Measurements from ENCODE around the gene DLGAP1.
A peak's percentile ranks its signal among the peaks of the same experiment; 100 is the strongest.

Gene DLGAP1

DNA sequence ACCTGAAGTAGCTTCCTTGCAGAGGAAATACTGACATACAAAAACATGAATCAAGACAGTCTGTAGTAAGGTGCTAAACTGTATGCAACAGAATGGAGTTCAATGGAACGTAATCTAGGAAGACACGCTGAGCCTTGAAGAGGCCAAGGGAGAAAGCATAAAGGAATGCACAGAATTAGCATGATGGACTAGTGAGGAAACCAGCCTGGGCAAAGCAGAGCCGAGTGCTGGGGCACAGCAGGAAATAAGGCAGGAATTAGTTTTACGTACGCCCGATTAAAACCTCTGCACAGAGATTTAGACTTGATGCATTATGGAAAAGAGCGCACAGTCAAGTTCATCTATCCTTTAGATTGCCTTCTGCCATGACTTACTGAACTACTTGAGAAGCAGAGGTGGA, 200.3 kb downstream of the DLGAP1 start:
- no peaks in the 10 kb centered on the region for H3K36me3 Mint-ChIP-seq (ENCODE audit: low read depth)
- no peak for DNase-seq
- H3K9me3 Mint-ChIP-seq = no peaks in the 10 kb centered on the region
- no peak overlapping the region for H3K27ac Mint-ChIP-seq
- H3K4me3 Mint-ChIP-seq = no peak overlapping the region
- H3K4me1 Mint-ChIP-seq = peaks cover 5% of the 10 kb centered on the region
- TF ChIP-seq, protein P1, sequence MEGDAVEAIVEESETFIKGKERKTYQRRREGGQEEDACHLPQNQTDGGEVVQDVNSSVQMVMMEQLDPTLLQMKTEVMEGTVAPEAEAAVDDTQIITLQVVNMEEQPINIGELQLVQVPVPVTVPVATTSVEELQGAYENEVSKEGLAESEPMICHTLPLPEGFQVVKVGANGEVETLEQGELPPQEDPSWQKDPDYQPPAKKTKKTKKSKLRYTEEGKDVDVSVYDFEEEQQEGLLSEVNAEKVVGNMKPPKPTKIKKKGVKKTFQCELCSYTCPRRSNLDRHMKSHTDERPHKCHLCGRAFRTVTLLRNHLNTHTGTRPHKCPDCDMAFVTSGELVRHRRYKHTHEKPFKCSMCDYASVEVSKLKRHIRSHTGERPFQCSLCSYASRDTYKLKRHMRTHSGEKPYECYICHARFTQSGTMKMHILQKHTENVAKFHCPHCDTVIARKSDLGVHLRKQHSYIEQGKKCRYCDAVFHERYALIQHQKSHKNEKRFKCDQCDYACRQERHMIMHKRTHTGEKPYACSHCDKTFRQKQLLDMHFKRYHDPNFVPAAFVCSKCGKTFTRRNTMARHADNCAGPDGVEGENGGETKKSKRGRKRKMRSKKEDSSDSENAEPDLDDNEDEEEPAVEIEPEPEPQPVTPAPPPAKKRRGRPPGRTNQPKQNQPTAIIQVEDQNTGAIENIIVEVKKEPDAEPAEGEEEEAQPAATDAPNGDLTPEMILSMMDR (IDR thresholded peaks at IDR 0.05) = no peak
- no peaks in the 10 kb centered on the region for H3K27me3 Mint-ChIP-seq (ENCODE audit: low read depth, poor library complexity)

DNA sequence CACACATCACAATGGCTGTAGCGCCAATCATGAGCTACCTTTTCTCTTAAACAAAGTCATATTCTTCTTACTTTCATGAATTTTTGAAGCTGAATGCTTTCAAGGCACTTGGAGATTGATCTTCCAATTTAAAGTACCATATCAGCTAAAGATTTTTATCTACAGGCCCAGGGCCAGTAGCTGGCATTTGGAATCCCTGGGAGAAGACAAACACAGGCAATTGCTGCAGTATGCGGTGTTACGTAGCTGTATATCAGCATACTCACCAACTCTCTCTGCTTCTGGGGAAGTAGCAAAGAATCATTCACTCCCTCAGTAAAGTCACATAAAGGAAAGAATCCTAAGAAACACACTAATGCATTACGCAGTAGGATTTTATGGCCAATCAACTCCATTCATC, 202.3 kb downstream of the DLGAP1 start:
- no peak for DNase-seq
- peaks cover 5% of the 10 kb centered on the region for H3K4me1 Mint-ChIP-seq
- no peak overlapping the region for H3K27ac Mint-ChIP-seq
- H3K36me3 Mint-ChIP-seq (ENCODE audit: low read depth) = no peaks in the 10 kb centered on the region
- no peaks in the 10 kb centered on the region for H3K27me3 Mint-ChIP-seq (ENCODE audit: low read depth, poor library complexity)
- no peaks in the 10 kb centered on the region for H3K9me3 Mint-ChIP-seq
- TF ChIP-seq, protein P1 (IDR thresholded peaks at IDR 0.05) = no peak
- no peak overlapping the region for H3K4me3 Mint-ChIP-seq

DNA sequence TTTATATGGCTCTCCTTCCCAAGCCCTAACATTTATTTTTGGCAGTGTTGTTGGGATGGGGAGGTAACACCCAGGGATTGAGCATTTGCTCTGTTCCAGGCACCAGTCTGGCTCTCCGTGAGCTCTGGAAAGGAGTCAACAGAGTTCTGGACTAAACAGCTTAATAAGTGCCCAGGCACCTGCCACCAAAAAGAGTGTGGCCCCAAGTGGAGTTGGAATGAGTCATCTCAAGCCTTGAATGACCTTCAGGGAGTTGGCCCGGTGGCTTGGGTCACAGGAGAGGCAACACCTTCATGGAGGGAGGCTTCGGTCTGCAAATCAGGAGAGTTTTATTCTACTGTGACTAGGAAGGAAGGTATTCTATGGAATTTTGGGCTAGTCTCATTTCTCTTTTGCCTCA, 203.2 kb downstream of the DLGAP1 start:
- H3K4me3 Mint-ChIP-seq = no peak overlapping the region
- TF ChIP-seq, protein P1 (IDR thresholded peaks at IDR 0.05) = no peak
- no peaks in the 10 kb centered on the region for H3K36me3 Mint-ChIP-seq (ENCODE audit: low read depth)
- H3K9me3 Mint-ChIP-seq = no peaks in the 10 kb centered on the region
- H3K27ac Mint-ChIP-seq = no peak overlapping the region
- H3K27me3 Mint-ChIP-seq (ENCODE audit: low read depth, poor library complexity) = no peaks in the 10 kb centered on the region
- peaks cover 5% of the 10 kb centered on the region for H3K4me1 Mint-ChIP-seq
- no peak for DNase-seq

DNA sequence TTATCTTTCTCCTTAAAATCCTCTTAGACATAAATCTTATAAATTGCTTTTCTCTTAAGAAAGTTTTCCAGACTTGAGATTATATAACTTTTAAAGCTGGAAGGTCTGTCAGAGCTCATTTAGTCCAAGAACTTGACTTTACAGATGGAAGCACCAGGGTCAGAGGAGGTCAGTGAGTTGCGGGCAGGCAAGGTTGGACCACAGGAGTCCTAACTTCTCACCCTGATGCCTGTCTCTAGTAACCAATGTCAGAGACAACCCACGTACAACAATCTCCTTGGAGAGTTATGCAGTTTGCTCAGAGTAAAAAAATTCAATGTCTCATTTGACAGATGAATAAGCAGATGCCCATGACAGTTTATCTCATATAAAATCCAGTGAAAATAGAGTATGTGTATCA, 203.9 kb downstream of the DLGAP1 start:
- no peaks in the 10 kb centered on the region for H3K27me3 Mint-ChIP-seq (ENCODE audit: low read depth, poor library complexity)
- H3K4me3 Mint-ChIP-seq = no peak overlapping the region
- H3K36me3 Mint-ChIP-seq (ENCODE audit: low read depth) = no peaks in the 10 kb centered on the region
- no peak overlapping the region for H3K27ac Mint-ChIP-seq
- H3K9me3 Mint-ChIP-seq = no peaks in the 10 kb centered on the region
- no peak for DNase-seq
- TF ChIP-seq, protein P1 (IDR thresholded peaks at IDR 0.05) = no peak
- H3K4me1 Mint-ChIP-seq = peaks cover 5% of the 10 kb centered on the region

DNA sequence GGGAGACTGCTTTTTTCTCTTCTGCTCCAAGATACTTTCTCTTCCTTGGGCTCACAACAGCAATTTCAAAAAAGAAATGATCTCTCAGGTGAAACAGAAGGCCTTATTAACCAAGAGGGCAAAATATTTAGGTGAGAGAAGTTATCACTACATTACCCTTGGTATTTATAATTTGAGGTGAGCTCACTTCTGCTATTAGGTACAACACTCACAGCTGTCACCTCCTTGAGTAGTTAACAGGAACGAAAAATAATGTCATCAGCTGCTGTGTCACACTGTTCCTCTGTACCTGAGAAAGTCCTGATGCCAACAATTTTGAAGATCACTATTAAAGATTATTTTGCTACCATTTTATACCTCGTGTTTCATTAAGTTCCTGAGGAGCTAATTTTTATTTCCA, 205.0 kb downstream of the DLGAP1 start:
- H3K27me3 Mint-ChIP-seq (ENCODE audit: low read depth, poor library complexity) = no peaks in the 10 kb centered on the region
- DNase-seq = no peak
- H3K27ac Mint-ChIP-seq = no peak overlapping the region
- no peak overlapping the region for H3K4me3 Mint-ChIP-seq
- TF ChIP-seq, protein P1 (IDR thresholded peaks at IDR 0.05) = no peak
- no peaks in the 10 kb centered on the region for H3K36me3 Mint-ChIP-seq (ENCODE audit: low read depth)
- peaks cover 5% of the 10 kb centered on the region for H3K4me1 Mint-ChIP-seq
- no peaks in the 10 kb centered on the region for H3K9me3 Mint-ChIP-seq

DNA sequence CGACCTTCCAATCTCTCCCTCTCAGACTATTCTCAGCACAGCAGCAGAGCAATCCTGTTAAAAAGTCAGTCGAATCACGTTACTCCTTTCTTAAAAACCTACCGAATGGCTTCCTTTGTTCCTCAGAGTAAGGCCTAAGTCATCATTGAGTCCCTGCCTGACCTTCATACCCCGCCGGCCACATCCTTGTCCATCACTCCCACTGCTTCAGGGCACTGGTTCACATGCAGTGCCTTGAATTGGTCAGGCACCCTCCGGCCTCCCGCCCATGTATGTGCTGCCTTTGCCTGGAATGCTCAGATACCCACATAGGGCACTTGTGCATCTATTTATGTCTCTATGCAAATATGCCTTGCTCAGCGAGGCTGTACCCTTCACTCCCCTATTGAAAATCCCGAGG, 206.4 kb downstream of the DLGAP1 start:
- no peak overlapping the region for H3K4me3 Mint-ChIP-seq

More for the DNA sequence above, 206.4 kb downstream of the DLGAP1 start:
- no peaks in the 10 kb centered on the region for H3K9me3 Mint-ChIP-seq
- TF ChIP-seq, protein P1 (IDR thresholded peaks at IDR 0.05) = no peak
- DNase-seq = no peak
- no peaks in the 10 kb centered on the region for H3K27me3 Mint-ChIP-seq (ENCODE audit: low read depth, poor library complexity)
- peak overlapping the region; percentile 6 for H3K27ac Mint-ChIP-seq
- H3K4me1 Mint-ChIP-seq = peaks cover 5% of the 10 kb centered on the region
- no peaks in the 10 kb centered on the region for H3K36me3 Mint-ChIP-seq (ENCODE audit: low read depth)

Data from nephron progenitor cell (in vitro differentiated cells).